Neuronal stem cell (in vitro differentiated cells): ENCODE data around the gene NELFE.

Experiments
- DNase-seq: peaks from one replicate; pipeline ENCODE4 v3.0.0-alpha.2; 2013; ENCODE audit warnings: low spot score
- H2AFZ ChIP-seq: one replicate; pipeline ENCODE4 v1.6.1; 2013; ENCODE audit warnings: mild to moderate bottlenecking, low read length, inconsistent platforms
- H2AK5ac ChIP-seq: 2 replicates; pipeline ENCODE4 v1.6.1; 2013; ENCODE audit warnings: low read depth, mild to moderate bottlenecking, inconsistent platforms, low read length, moderate library complexity, mixed read lengths
- H2BK120ac ChIP-seq: 2 replicates; pipeline ENCODE4 v1.6.1; 2013; ENCODE audit warnings: low read depth, mild to moderate bottlenecking, inconsistent platforms, low read length, moderate library complexity, mixed read lengths
- H2BK12ac ChIP-seq: one replicate; pipeline ENCODE4 v1.6.1; 2013; ENCODE audit warnings: low read length, inconsistent platforms
- H2BK15ac ChIP-seq: 2 replicates; pipeline ENCODE4 v1.6.1; 2013; ENCODE audit warnings: mild to moderate bottlenecking, low read length, inconsistent platforms, mixed read lengths
- H2BK5ac ChIP-seq: one replicate; pipeline ENCODE4 v1.6.1; 2013; ENCODE audit warnings: inconsistent platforms, mild to moderate bottlenecking, low read length, moderate library complexity
- H3K14ac ChIP-seq: one replicate; pipeline ENCODE4 v1.6.1; 2013; ENCODE audit warnings: low read length, inconsistent platforms
- H3K18ac ChIP-seq: 2 replicates; pipeline ENCODE4 v1.6.1; 2013; ENCODE audit warnings: low read length, inconsistent platforms
- H3K23ac ChIP-seq: 2 replicates; pipeline ENCODE4 v1.6.1; 2013; ENCODE audit warnings: low read depth, mild to moderate bottlenecking, mixed read lengths, low read length, inconsistent platforms; ENCODE audit not compliant: poor library complexity
- H3K27ac ChIP-seq: replicated peaks from 3 replicates; pipeline ENCODE4 v1.5.1; 2013; ENCODE audit warnings: low read length, inconsistent platforms
- H3K27me3 ChIP-seq, 3 experiments: 2 replicates each; pipeline ENCODE4 v1.6.1; 2013; ENCODE audit warnings: low read length in 3 of 3, mild to moderate bottlenecking in 2 of 3, inconsistent platforms in 1 of 3, low read depth in 1 of 3, mixed read lengths in 1 of 3, moderate library complexity in 1 of 3; ENCODE audit not compliant: control insufficient read depth in 3 of 3, insufficient read depth in 3 of 3
- H3K36me3 ChIP-seq, 2 donors: replicated peaks in 1 of 2; 2 replicates each; pipeline ENCODE4 v1.6.1; 2013; ENCODE audit warnings: low read length in 2 of 2; ENCODE audit not compliant: control insufficient read depth in 2 of 2, insufficient read depth in 2 of 2
- H3K4ac ChIP-seq: 2 replicates; pipeline ENCODE4 v1.6.1; 2013; ENCODE audit warnings: inconsistent platforms, mild to moderate bottlenecking, low read length, moderate library complexity
- H3K4me1 ChIP-seq, 2 donors: 1 replicate in 1 of 2; 2 replicates in 1 of 2; pipeline ENCODE4 v1.6.1; 2013; ENCODE audit warnings: low read length in 2 of 2, low read depth in 1 of 2; ENCODE audit not compliant: control insufficient read depth in 2 of 2, insufficient read depth in 1 of 2
- H3K4me2 ChIP-seq: one replicate; pipeline ENCODE4 v1.6.1; 2013; ENCODE audit warnings: mild to moderate bottlenecking, low read length, inconsistent platforms; ENCODE audit not compliant: insufficient read depth, poor library complexity, severe bottlenecking
- H3K4me3 ChIP-seq, 2 donors: 2 replicates each; pipeline ENCODE4 v1.5.1; 2013; ENCODE audit warnings: low read length in 2 of 2, mild to moderate bottlenecking in 2 of 2, inconsistent platforms in 1 of 2, moderate library complexity in 1 of 2
- H3K79me1 ChIP-seq: one replicate; pipeline ENCODE4 v1.6.1; 2013; ENCODE audit warnings: low read depth, mild to moderate bottlenecking, inconsistent platforms, low read length, moderate library complexity
- H3K9ac ChIP-seq: one replicate; pipeline ENCODE4 v1.6.1; 2013; ENCODE audit warnings: mild to moderate bottlenecking, low read depth, low read length, inconsistent platforms; ENCODE audit not compliant: poor library complexity
- H3K9me3 ChIP-seq, 2 donors: replicated peaks in 1 of 2; 2 replicates each; pipeline versions ENCODE3 to v1.6.1; 2013; ENCODE audit warnings: low read length in 2 of 2, mild to moderate bottlenecking in 2 of 2, inconsistent platforms in 1 of 2, low read depth in 1 of 2, mixed read lengths in 1 of 2, moderate library complexity in 1 of 2; ENCODE audit not compliant: control insufficient read depth in 2 of 2, insufficient read depth in 1 of 2
- H4K8ac ChIP-seq: one replicate; pipeline ENCODE4 v1.6.1; 2013; ENCODE audit warnings: low read depth, mild to moderate bottlenecking, inconsistent platforms, low read length, moderate library complexity
- H4K91ac ChIP-seq: one replicate; pipeline ENCODE4 v1.6.1; 2013; ENCODE audit warnings: low read length, low read depth, mild to moderate bottlenecking, inconsistent platforms; ENCODE audit not compliant: poor library complexity
- WGBS, 2 donors: extraction: QIAGEN DNeasy Blood & Tissue Kit; methylation state at CpG; one replicate each; pipeline ENCODE4 v1.1.7; 2013; ENCODE audit warnings: missing lambda C conversion rate in 2 of 2, mixed read lengths in 1 of 2; ENCODE audit not compliant: insufficient read length in 2 of 2, insufficient replicate concordance in 1 of 2; ENCODE audit errors: extremely low coverage in 2 of 2; 5-methylcytosine and 5-hydroxymethylcytosine counted together

The NELFE gene

GRCh38 chr6:31966997-31967925 lies 8.5 kb upstream of the NELFE start:
- Histone ChIP-seq H3K14ac (no peak overlapping the region), H2AK5ac (no peak overlapping the region), H3K18ac (no peak overlapping the region), H3K23ac (no peak overlapping the region), H2AFZ (no peak overlapping the region), H3K27me3 (no peaks in the 10 kb centered on the region), H2BK12ac (no peak overlapping the region), H3K4me3 (peak overlapping the region in 1 of 2 donors; percentile 44), H2BK5ac (no peak overlapping the region), H4K8ac (no peak overlapping the region), H4K91ac (no peak overlapping the region), H3K79me1 (no peaks in the 10 kb centered on the region), H2BK15ac (no peak overlapping the region), H3K9me3 (no peaks in the 10 kb centered on the region), H3K36me3 (peaks cover 57 to 85% of the 10 kb centered on the region in 2 donors), H3K4me1 (peaks cover 6 to 7% of the 10 kb centered on the region in 2 donors), H3K27ac (no peak overlapping the region), H3K9ac (no peak overlapping the region), H3K4ac (no peak overlapping the region), H2BK120ac (no peak overlapping the region), H3K4me2 (no peak overlapping the region)
- DNase-seq = no peak
- WGBS, 2 donors = no CpG with 5 or more reads among the region's 10 CpGs

- H3K36me3 ChIP-seq = peaks cover 62 to 93% of the 10 kb centered on the region in 2 donors
- WGBS, 2 donors = no CpG with 5 or more reads among the region's 7 CpGs
Observed at GRCh38 chr6:31966506-31966905, 7.7 kb upstream of the NELFE start.

GRCh38 chr6:31965700-31966099 lies 6.9 kb upstream of the NELFE start:
- no peaks in the 10 kb centered on the region for H3K4me1 ChIP-seq
- no peak overlapping the region for H3K4ac ChIP-seq
- H3K4me2 ChIP-seq = no peak overlapping the region
- H2BK15ac ChIP-seq = no peak overlapping the region
- no peaks in the 10 kb centered on the region for H3K27me3 ChIP-seq
- DNase-seq = no peak
- no peak overlapping the region for H3K4me3 ChIP-seq
- no peak overlapping the region for H2BK12ac ChIP-seq
- no peak overlapping the region for H3K14ac ChIP-seq
- H3K23ac ChIP-seq = no peak overlapping the region
- no peak overlapping the region for H2BK5ac ChIP-seq
- H3K9ac ChIP-seq = no peak overlapping the region
- no CpG with 5 or more reads among the region's 13 CpGs for WGBS, 2 donors
- no peak overlapping the region for H4K91ac ChIP-seq
- no peaks in the 10 kb centered on the region for H3K79me1 ChIP-seq
- no peaks in the 10 kb centered on the region for H3K9me3 ChIP-seq
- no peak overlapping the region for H4K8ac ChIP-seq
- H2AFZ ChIP-seq = no peak overlapping the region
- H3K36me3 ChIP-seq = peaks cover 66 to 97% of the 10 kb centered on the region in 2 donors
- H2BK120ac ChIP-seq = no peak overlapping the region
- no peak overlapping the region for H3K18ac ChIP-seq
- H2AK5ac ChIP-seq = no peak overlapping the region
- no peak overlapping the region for H3K27ac ChIP-seq

More at GRCh38 chr6:31966506-31966905, 7.7 kb upstream of the NELFE start:
- no peak overlapping the region for H3K23ac ChIP-seq
- no peak overlapping the region for H3K4me2 ChIP-seq
- H2BK120ac ChIP-seq = no peak overlapping the region
- H2BK5ac ChIP-seq = no peak overlapping the region
- no peak overlapping the region for H2BK12ac ChIP-seq
- no peak overlapping the region for H2BK15ac ChIP-seq
- peaks cover 4 to 6% of the 10 kb centered on the region in 2 donors for H3K4me1 ChIP-seq
- H3K9me3 ChIP-seq = no peaks in the 10 kb centered on the region
- no peak overlapping the region for H3K18ac ChIP-seq
- DNase-seq = no peak
- no peaks in the 10 kb centered on the region for H3K79me1 ChIP-seq
- H4K91ac ChIP-seq = no peak overlapping the region
- H3K14ac ChIP-seq = no peak overlapping the region
- no peak overlapping the region for H3K9ac ChIP-seq
- no peak overlapping the region for H3K27ac ChIP-seq
- H2AK5ac ChIP-seq = no peak overlapping the region
- no peak overlapping the region for H3K4ac ChIP-seq
- no peak overlapping the region for H2AFZ ChIP-seq
- no peaks in the 10 kb centered on the region for H3K27me3 ChIP-seq
- H3K4me3 ChIP-seq = no peak overlapping the region
- no peak overlapping the region for H4K8ac ChIP-seq

- no CpG with 5 or more reads among the region's 19 CpGs for WGBS, 2 donors
- H2BK120ac ChIP-seq = no peak overlapping the region
- H3K36me3 ChIP-seq = peaks cover 59 to 86% of the 10 kb centered on the region in 2 donors
Observed at GRCh38 chr6:31963921-31964320, 5.2 kb upstream of the NELFE start.

More at GRCh38 chr6:31963921-31964320, 5.2 kb upstream of the NELFE start:
- no peak overlapping the region for H3K27ac ChIP-seq
- peak overlapping the region; percentile 47 for H3K9ac ChIP-seq
- H3K4me1 ChIP-seq = peaks cover 0 to 5% of the 10 kb centered on the region in 2 donors
- no peak overlapping the region for H2AK5ac ChIP-seq
- peak overlapping the region in 1 of 2 donors; percentile 32 for H3K4me3 ChIP-seq
- H3K79me1 ChIP-seq = peaks cover 4% of the 10 kb centered on the region
- peak overlapping the region; percentile 62 for H3K23ac ChIP-seq
- DNase-seq = no peak
- H2AFZ ChIP-seq = no peak overlapping the region
- no peak overlapping the region for H4K91ac ChIP-seq
- no peak overlapping the region for H3K18ac ChIP-seq
- H3K4me2 ChIP-seq = no peak overlapping the region
- H3K27me3 ChIP-seq = no peaks in the 10 kb centered on the region
- H2BK15ac ChIP-seq = no peak overlapping the region
- no peak overlapping the region for H2BK5ac ChIP-seq
- no peak overlapping the region for H2BK12ac ChIP-seq
- H4K8ac ChIP-seq = no peak overlapping the region
- no peaks in the 10 kb centered on the region for H3K9me3 ChIP-seq
- no peak overlapping the region for H3K4ac ChIP-seq
- H3K14ac ChIP-seq = no peak overlapping the region
